ENCODE data around the gene HYAL3.
"Not testable (repeated sequence)": the region's sequence is repeated elsewhere in the genome, so short reads cannot be mapped to it uniquely, and the experiment has no call there.

Gene HYAL3

DNA sequence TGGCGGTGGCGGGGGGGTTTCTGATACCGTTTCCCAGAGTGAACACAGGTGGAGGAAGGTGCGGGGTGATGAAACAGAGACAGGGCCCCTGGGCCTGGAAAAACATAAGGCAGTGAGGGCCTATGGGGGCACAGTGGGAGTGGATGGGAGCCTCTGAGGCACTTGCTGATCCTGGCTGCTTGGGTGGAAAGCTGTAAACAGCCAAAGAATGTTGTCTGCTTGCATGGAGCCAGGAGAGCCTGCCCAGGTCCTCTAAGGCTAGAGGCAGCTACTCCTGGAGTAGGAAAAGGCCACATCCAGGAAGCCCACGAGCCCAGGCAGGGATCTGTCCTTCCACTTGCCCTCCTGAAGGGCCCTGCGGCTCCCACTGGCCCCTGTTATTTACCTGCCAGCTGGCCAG, 33.2 kb downstream of the HYAL3 start:
- no peaks in the 10 kb centered on the region; the same call in 1 of the 2 replicates for H3K27me3 ChIP-seq (ENCODE audit: insufficient read depth, low read length)
- no peak overlapping the region for H3K9ac ChIP-seq (ENCODE audit: low read depth, low read length)
- no peaks in the 10 kb centered on the region for H3K36me3 ChIP-seq (ENCODE audit: insufficient read depth, low read length)
- peaks cover 44% of the 10 kb centered on the region for H3K4me1 ChIP-seq (ENCODE audit: insufficient read depth, low read length)
- H3K27ac ChIP-seq (ENCODE audit: low read depth, low read length) = no peak overlapping the region
- WGBS = 88% methylated on average over 6 of the region's 6 CpGs
- H3K9me3 ChIP-seq (ENCODE audit: insufficient read depth, low read depth, low read length) = no peaks in the 10 kb centered on the region
- no peak overlapping the region for H3K4me3 ChIP-seq (ENCODE audit: low read length)

DNA sequence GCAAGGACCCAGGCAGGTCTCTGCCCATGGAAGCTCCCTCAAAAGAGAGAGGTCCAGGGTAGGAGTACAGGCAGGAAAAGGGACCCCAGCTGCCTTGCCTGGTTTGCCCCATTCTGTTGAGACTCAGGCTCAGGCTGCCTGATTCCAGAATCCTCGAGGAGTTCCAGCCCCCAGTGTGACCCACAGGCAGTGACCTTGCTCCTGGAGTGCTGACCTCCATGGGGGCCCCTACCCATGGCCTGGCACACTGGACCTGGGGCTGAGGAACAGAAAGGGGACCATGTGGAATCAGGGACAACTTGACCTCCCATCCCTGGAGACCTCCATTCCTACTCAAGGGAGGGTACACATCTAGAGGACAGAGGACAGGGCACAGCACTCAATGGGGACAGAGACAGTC, 33.6 kb downstream of the HYAL3 start:
- H3K36me3 ChIP-seq (ENCODE audit: insufficient read depth, low read length) = no peaks in the 10 kb centered on the region
- H3K27me3 ChIP-seq (ENCODE audit: insufficient read depth, low read length) = no peaks in the 10 kb centered on the region; the same call in 1 of the 2 replicates
- 91% methylated on average over 1 of the region's 1 CpG for WGBS
- H3K27ac ChIP-seq (ENCODE audit: low read depth, low read length) = peak overlapping the region; percentile 89
- H3K4me3 ChIP-seq (ENCODE audit: low read length) = no peak overlapping the region
- H3K4me1 ChIP-seq (ENCODE audit: insufficient read depth, low read length) = peaks cover 49% of the 10 kb centered on the region
- H3K9ac ChIP-seq (ENCODE audit: low read depth, low read length) = no peak overlapping the region
- no peaks in the 10 kb centered on the region for H3K9me3 ChIP-seq (ENCODE audit: insufficient read depth, low read depth, low read length)

DNA sequence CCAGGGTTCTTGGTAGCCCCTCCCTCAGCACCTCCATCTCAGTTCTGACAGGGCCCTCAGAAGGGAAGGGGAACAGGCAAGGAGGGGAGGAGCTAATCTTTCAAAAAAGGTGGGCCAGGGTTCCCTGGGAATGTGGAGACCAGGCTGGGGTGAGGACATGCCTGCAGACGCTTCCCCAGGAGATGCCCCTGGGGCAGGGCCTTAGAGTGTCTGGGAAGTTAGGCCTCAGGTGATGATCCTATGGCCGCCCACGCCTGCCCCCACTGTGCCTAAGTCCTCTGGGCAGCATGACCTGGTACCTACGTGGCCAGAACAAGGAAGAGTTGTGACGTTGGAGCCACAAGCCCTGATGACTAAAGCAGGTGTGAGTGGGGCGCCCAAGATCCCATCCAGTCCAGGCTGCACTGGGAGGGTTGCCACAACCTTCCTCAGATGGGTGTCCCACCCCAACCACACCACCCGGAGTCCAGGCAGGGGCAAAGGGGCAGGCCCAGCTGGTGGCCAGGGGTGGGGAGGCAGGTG, 34.2 kb downstream of the HYAL3 start:
- H3K4me3 ChIP-seq (ENCODE audit: low read length) = no peak overlapping the region
- H3K27me3 ChIP-seq (ENCODE audit: insufficient read depth, low read length) = no peaks in the 10 kb centered on the region; the same call in 1 of the 2 replicates
- peak overlapping the region; percentile 89 for H3K27ac ChIP-seq (ENCODE audit: low read depth, low read length)
- H3K9ac ChIP-seq (ENCODE audit: low read depth, low read length) = no peak overlapping the region
- no peaks in the 10 kb centered on the region for H3K9me3 ChIP-seq (ENCODE audit: insufficient read depth, low read depth, low read length)
- WGBS = 62% methylated on average over 7 of the region's 7 CpGs
- peaks cover 49% of the 10 kb centered on the region for H3K4me1 ChIP-seq (ENCODE audit: insufficient read depth, low read length)
- no peaks in the 10 kb centered on the region for H3K36me3 ChIP-seq (ENCODE audit: insufficient read depth, low read length)

DNA sequence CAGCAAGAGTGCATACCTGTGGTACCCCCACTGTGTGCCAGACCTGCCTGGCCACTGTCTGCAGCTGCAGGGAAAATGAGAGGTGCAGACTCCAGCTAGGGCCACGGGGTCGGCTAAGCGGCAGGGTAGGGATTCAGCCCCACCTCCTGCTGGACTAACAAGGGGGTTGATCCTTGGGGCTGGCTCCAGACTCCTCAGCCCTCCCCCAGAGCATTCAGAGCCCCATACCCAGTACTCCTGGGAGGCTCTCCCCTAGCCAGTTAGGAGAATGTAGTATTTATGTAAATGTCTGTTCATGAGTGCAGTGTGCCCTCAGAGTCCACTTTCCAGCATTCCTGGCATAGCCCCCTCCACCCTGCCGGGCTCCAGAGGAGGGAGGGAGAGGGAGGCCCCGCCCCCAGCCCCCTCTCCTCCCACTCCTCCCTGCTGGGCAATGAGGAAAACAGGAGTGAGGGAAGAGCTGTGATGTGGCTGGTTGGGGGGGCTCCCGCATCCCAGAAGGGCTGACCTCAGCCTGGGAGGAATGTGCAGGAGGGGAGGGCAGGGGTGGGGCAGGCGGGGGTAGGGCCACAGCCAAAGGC, 34.7 kb downstream of the HYAL3 start:
- no peaks in the 10 kb centered on the region for H3K36me3 ChIP-seq (ENCODE audit: insufficient read depth, low read length)
- 0 out of 2 replicates have a peak overlapping the region, but pooled peaks have one; percentile 1 for H3K4me3 ChIP-seq (ENCODE audit: low read length)
- peaks cover 44% of the 10 kb centered on the region for H3K4me1 ChIP-seq (ENCODE audit: insufficient read depth, low read length)
- peak overlapping the region; percentile 91 for H3K27ac ChIP-seq (ENCODE audit: low read depth, low read length)
- peak overlapping the region; percentile 71 for H3K9ac ChIP-seq (ENCODE audit: low read depth, low read length)
- 1% methylated on average over 5 of the region's 7 CpGs for WGBS
- no peaks in the 10 kb centered on the region for H3K9me3 ChIP-seq (ENCODE audit: insufficient read depth, low read depth, low read length)
- H3K27me3 ChIP-seq (ENCODE audit: insufficient read depth, low read length) = no peaks in the 10 kb centered on the region

DNA sequence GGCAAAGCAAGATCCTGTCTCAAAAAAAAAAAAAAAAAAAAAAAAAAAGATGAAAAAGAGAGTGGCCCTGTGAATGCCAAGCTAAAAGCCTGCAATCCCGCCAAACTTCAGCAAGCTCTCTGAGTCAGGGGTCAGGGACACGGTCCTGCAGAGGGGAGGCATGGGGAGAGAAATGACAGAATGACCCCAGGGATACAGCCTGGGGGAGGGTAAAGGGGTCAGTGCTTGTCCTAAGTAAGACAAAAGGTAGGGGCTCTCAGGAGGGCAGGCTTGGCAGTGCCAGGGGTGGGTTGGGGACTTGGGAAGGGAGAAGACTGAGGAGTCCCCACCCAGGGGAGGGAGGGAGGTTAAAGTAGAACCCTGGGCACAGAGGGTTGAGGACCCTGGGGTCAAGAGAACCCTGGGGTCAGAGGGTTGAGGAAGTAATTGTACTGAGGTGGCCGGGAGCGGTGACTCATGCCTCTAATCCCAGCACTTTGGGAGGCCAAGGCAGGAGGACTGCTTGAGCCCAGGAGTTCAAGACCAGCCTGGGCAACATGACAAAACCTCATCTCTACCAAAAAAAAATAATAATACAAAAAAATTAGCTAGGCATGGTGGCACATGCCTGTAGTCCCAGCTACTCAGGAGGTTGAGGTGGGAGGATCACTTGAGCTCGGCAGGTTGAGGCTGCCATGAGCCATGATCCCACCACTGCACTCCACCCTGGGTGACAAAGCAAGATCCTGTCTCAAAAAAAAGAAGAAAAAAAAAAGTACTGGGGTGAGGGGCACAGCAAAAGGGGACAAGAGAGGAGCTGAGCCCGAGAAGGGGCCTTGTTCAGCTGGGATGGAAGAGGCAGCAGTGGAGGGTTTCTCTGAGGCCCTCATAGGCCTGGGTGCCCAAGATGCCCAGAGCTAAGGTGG, 35.5 kb downstream of the HYAL3 start:
- Histone ChIP-seq H3K4me3 (ENCODE audit: low read length) (0 out of 2 replicates have a peak overlapping the region, but pooled peaks have one; percentile 1), H3K27ac (ENCODE audit: low read depth, low read length) (peak overlapping the region; percentile 91), H3K4me1 (ENCODE audit: insufficient read depth, low read length) (peaks cover 40% of the 10 kb centered on the region), H3K36me3 (ENCODE audit: insufficient read depth, low read length) (no peaks in the 10 kb centered on the region), H3K9me3 (ENCODE audit: insufficient read depth, low read depth, low read length) (no peaks in the 10 kb centered on the region), H3K9ac (ENCODE audit: low read depth, low read length) (peak overlapping the region; percentile 71), H3K27me3 (ENCODE audit: insufficient read depth, low read length) (no peaks in the 10 kb centered on the region)
- 72% methylated on average over 6 of the region's 6 CpGs for WGBS

DNA sequence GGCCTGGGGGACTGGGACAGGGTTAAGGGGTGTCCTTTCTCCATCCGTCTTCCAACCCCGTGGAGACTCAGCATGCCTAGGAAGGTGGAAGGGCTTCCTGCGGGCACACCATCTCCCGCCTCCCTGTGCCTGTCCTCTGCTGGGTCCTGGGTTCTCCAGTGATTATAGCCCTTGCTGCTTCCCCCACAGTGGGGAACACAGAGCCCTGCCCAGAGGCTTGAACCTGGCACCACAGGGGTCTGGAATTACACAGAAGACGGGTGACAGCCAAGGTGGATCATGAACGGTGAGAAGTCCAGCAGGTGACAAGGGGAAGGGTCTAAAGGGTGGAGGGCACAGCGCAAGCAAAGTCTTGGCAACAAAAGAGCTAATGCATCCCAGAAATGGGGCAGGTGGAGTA, 36.4 kb downstream of the HYAL3 start:
- 90% methylated on average over 7 of the region's 7 CpGs for WGBS
- H3K27ac ChIP-seq (ENCODE audit: low read depth, low read length) = no peak overlapping the region
- H3K4me3 ChIP-seq (ENCODE audit: low read length) = no peak overlapping the region
- no peaks in the 10 kb centered on the region for H3K27me3 ChIP-seq (ENCODE audit: insufficient read depth, low read length)
- H3K9ac ChIP-seq (ENCODE audit: low read depth, low read length) = no peak overlapping the region
- no peaks in the 10 kb centered on the region for H3K9me3 ChIP-seq (ENCODE audit: insufficient read depth, low read depth, low read length)
- peaks cover 9% of the 10 kb centered on the region for H3K36me3 ChIP-seq (ENCODE audit: insufficient read depth, low read length)
- peaks cover 38% of the 10 kb centered on the region for H3K4me1 ChIP-seq (ENCODE audit: insufficient read depth, low read length)

DNA sequence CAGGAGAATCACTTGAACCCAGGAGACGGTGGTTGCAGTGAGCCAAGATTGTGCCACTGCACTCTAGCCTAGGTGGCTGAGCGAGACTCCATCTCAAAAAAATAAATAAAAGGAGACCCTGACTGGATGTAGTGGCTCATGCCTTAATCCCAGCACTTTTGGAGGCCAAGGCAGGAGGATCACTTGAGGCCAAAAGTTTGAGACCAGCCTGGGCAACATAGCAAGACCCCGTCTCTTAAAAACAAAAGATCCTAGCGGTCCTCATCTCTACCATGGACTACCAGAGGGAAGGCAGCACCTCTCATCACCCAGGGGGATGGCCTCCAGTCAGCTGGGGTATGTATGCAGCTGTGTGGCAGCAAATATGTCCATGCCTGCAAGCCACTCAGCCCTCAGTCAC, 37.0 kb downstream of the HYAL3 start:
- H3K27me3 ChIP-seq (ENCODE audit: insufficient read depth, low read length); H3K27ac ChIP-seq (ENCODE audit: low read depth, low read length); H3K9ac ChIP-seq (ENCODE audit: low read depth, low read length); H3K9me3 ChIP-seq (ENCODE audit: insufficient read depth, low read depth, low read length); H3K4me3 ChIP-seq (ENCODE audit: low read length): not testable (repeated sequence)
- over 99% methylated on average over 4 of the region's 4 CpGs for WGBS
- peaks cover 14% of the 10 kb centered on the region for H3K36me3 ChIP-seq (ENCODE audit: insufficient read depth, low read length)
- H3K4me1 ChIP-seq (ENCODE audit: insufficient read depth, low read length) = peaks cover 34% of the 10 kb centered on the region

DNA sequence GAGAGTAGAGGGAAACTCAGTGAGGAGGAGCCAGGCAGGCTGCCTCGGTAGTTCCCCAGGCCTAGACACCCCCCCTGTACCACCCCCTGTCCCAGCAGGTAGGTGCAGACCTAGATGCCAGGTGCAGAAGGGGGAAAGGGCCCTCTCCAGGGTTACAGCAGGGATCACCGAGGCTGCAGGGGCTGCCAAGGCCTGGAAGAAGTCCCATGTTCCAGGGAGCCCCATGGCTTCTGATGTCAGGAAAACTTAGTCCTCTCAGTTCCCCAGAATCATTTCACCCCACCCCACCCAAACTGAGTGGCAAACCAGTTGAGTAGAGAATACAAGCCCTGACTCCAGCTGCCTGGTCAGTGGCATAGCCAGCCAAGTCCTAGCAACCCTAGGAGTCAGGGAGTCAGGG, 37.7 kb downstream of the HYAL3 start:
- Histone ChIP-seq H3K9ac (ENCODE audit: low read depth, low read length) (no peak overlapping the region), H3K27me3 (ENCODE audit: insufficient read depth, low read length) (no peaks in the 10 kb centered on the region), H3K9me3 (ENCODE audit: insufficient read depth, low read depth, low read length) (no peaks in the 10 kb centered on the region), H3K4me3 (ENCODE audit: low read length) (no peak overlapping the region), H3K36me3 (ENCODE audit: insufficient read depth, low read length) (peaks cover 21% of the 10 kb centered on the region), H3K4me1 (ENCODE audit: insufficient read depth, low read length) (peaks cover 27% of the 10 kb centered on the region), H3K27ac (ENCODE audit: low read depth, low read length) (no peak overlapping the region)
- WGBS = 79% methylated on average over 2 of the region's 2 CpGs

DNA sequence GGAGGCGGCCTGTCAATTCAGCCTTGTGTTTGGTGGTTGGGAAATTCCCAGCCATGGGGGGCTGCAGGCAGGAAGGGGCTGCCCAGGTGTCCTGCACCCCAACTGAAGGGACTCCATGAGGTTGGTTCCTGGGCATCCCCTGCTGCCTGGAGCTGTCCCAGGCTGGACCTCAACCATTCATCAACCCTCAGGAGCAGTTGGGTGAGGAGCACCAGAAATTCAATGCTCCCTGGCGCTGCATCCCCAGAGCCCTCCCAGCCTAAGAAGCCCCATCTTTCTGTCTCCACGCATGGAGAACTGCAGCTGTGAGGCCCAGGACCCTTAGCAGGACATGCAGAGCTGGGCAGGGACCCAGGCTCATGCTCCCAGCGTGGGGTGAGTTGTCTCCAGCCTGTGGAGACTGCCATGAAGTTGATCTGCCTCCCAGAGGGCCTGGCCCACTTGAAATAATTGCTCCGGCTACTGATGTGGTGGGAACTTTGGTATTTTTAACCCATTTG, 38.2 kb downstream of the HYAL3 start:
- peak overlapping the region; percentile 94 for H3K27ac ChIP-seq (ENCODE audit: low read depth, low read length)
- H3K4me1 ChIP-seq (ENCODE audit: insufficient read depth, low read length) = peaks cover 26% of the 10 kb centered on the region
- H3K4me3 ChIP-seq (ENCODE audit: low read length) = peak overlapping the region; percentile 48; the same call in 1 of the 2 replicates
- no peaks in the 10 kb centered on the region for H3K27me3 ChIP-seq (ENCODE audit: insufficient read depth, low read length)
- 79% methylated on average over 5 of the region's 5 CpGs for WGBS
- no peaks in the 10 kb centered on the region for H3K9me3 ChIP-seq (ENCODE audit: insufficient read depth, low read depth, low read length)
- peak overlapping the region; percentile 84 for H3K9ac ChIP-seq (ENCODE audit: low read depth, low read length)
- H3K36me3 ChIP-seq (ENCODE audit: insufficient read depth, low read length) = peaks cover 26% of the 10 kb centered on the region

DNA sequence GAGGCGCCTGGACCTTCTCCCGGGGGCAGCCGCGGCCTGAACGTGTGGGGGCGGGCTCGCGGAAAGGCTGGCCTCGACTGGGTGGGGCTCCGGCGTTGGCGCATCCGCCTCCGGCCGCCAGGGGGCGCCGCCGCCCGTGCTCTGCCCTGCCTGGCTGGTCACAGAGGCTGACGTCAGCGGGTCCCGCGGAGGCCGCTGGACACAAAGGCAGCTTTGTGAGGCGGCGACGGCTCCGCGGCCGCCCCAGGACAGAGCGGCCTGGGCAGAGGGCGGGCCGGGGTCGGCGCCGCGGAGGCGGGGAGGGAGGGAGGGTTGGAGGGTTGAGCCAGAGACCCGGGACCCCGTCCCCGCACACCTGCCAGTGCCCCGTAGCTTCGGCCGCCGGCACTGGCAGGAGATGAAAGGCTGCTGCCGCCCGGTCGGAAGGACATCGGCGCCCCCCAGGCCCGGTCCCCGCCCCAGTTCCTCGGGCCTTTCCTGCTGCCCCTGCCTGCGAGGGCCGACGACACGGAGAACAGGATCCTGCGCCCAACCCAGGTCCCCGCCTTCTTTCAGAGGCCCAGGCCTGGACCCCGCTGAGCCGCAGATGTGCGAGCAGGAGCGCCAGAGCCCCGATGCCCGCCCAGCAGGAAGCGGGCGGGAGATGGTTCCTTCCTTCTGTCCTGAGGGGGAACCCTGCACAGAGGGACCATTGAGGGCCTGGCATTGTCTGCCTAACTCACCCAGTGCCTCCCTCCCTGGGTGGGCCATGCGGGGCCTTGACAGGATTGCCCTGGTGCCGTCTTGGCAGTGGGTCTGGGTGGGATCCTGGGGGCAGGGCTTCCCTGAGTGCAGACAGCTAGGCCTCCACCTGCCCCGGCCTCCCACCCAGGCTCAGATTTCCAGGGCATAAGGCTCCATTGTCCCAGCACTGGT, 38.9 kb downstream of the HYAL3 start:
- no peaks in the 10 kb centered on the region for H3K27me3 ChIP-seq (ENCODE audit: insufficient read depth, low read length)
- peaks cover 26% of the 10 kb centered on the region for H3K4me1 ChIP-seq (ENCODE audit: insufficient read depth, low read length)
- H3K36me3 ChIP-seq (ENCODE audit: insufficient read depth, low read length) = peaks cover 28% of the 10 kb centered on the region
- peak overlapping the region; percentile 94 for H3K27ac ChIP-seq (ENCODE audit: low read depth, low read length)
- 3% methylated on average over 70 of the region's 70 CpGs for WGBS
- peak overlapping the region; percentile 48 for H3K4me3 ChIP-seq (ENCODE audit: low read length)
- H3K9me3 ChIP-seq (ENCODE audit: insufficient read depth, low read depth, low read length) = no peaks in the 10 kb centered on the region
- H3K9ac ChIP-seq (ENCODE audit: low read depth, low read length) = peak overlapping the region; percentile 84

Data from HUES64 (cell line).